Astrocyte of the spinal cord (primary cell): ENCODE measurements around the gene CADPS.
A peak's percentile ranks its signal among the peaks of the same experiment; 100 is the strongest.

Source experiments
- DNase-seq: peaks from one replicate; pipeline ENCODE4 v3.0.0; 2011; ENCODE audit warnings: low read depth, low spot score
- H3K4me3 ChIP-seq: 2 replicates; pipeline ENCODE4 v1.5.1; 2011; ENCODE audit warnings: low read depth, mild to moderate bottlenecking, low read length, moderate library complexity
- in situ Hi-C: cut with HindIII; loops from 2 replicates; pipeline ENCODE4 v1.10.0; 2017; ENCODE audit warnings: low sequenced_read_pairs
- TF ChIP-seq, protein P1 (sequence below): IDR thresholded peaks from 2 replicates; pipeline ENCODE4 v1.5.1; 2012; ENCODE audit warnings: low read depth, mild to moderate bottlenecking, low read length, inconsistent platforms

The CADPS gene

DNA sequence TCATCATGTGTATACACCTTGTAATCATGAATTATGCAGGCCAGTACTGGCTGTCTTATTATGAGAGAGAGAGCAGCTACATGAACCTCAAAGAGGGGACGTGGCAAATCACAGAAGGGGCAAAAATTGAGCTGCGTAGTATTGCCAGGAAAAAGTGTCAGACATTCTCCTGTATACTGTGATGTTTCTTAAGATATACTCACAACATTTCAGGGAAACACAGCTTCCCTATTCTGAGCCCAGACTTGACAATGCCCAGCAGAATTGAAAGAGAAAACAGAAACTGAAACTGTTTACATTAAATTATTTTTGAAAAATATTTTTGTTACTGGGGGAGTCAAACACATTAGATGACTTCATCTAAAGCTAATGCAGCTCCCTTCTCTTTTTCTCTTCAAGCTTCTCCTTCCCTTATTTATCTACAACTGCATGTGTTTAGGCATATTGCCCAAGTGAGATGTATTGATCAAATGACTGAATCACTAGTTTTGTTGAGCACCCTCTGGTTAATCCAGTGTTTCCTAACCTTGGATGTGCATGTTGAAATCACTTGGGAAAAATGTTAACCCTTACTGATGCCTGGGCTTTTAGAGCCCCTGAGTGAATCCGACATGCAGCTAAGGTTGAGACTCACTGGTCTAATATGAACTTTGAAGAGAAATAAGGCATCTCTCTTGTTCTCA is 39.5 kb downstream of the CADPS start:
- TF ChIP-seq, protein P1, sequence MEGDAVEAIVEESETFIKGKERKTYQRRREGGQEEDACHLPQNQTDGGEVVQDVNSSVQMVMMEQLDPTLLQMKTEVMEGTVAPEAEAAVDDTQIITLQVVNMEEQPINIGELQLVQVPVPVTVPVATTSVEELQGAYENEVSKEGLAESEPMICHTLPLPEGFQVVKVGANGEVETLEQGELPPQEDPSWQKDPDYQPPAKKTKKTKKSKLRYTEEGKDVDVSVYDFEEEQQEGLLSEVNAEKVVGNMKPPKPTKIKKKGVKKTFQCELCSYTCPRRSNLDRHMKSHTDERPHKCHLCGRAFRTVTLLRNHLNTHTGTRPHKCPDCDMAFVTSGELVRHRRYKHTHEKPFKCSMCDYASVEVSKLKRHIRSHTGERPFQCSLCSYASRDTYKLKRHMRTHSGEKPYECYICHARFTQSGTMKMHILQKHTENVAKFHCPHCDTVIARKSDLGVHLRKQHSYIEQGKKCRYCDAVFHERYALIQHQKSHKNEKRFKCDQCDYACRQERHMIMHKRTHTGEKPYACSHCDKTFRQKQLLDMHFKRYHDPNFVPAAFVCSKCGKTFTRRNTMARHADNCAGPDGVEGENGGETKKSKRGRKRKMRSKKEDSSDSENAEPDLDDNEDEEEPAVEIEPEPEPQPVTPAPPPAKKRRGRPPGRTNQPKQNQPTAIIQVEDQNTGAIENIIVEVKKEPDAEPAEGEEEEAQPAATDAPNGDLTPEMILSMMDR, result no peak
- H3K4me3 ChIP-seq, result no peak overlapping the region
- DNase-seq, result no peak
- in situ Hi-C loops, result no loop called here

GRCh38 chr3:62833538-62833937 is 41.7 kb downstream of the CADPS start:
- DNase-seq, result peak; percentile 5
- H3K4me3 ChIP-seq, result no peak overlapping the region
- in situ Hi-C loops, result no loop called here
- TF ChIP-seq, protein P1, result peak; percentile 46

DNA sequence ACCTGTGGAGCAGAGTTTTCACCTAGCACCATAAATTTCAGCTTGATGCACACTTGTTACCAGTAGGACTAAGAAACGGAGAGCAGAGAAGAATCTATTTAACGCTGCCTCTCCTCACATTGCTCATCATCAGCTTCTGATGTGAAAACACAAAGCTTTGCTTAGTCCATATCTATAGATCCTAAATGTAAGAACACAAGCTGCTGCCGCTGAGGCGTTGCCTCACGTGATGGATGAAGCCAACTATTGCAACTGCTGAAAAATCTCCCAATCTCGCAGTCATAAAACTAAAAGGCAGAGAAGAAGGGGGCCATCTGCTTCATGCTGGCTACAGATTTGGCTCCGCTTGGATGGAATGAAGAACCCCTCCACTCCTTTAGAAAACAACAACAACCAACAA is 42.7 kb downstream of the CADPS start:
- no peak for DNase-seq
- TF ChIP-seq, protein P1, result no peak
- no peak overlapping the region for H3K4me3 ChIP-seq
- in situ Hi-C loops, result no loop called here

DNA sequence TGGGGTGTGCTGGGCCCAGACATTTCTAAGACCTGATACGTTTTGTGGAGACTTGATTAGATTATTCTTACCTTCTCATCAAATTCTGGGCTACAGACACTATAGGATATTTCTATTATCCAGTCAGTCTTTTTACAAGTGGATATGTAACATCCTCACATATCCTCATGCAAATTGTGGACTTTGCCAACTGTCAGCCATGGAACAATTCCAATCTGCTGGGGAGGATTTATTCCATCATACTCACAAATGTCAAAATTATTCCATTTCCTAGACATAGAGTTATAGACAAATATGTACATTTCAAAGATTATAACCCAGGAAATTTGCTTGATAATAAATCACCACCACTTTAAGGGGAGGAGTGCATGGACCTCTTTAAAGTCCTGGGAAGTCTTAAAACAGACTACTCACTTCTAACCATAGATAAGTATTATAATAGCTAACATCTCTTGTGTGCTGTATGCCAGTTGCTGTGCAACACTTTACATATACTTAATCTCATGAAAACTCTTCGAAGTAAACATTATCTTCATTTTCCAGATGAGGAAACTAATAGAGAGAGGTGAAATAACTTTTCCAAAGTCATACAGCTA is 44.4 kb downstream of the CADPS start:
- TF ChIP-seq, protein P1, result no peak
- H3K4me3 ChIP-seq, result no peak overlapping the region
- no peak for DNase-seq
- in situ Hi-C loops, result no loop called here

DNA sequence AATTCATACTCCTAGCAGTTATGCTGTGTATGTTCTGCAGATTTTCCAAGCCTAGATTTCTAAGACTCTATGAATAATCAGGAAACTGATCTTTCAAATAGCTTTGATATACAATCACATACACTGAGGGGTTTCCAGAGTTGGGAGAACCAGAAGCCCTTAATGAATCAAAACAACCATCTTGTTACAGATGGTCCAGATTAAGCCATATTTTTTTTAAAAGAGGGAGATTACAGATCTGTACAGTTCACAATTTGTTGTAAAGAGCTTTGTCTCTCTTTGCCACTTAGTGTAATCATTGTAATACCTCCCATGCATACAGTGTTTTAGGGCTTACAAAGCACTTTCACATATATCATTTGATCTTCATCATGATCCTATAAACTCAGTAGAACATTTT is 47.7 kb downstream of the CADPS start:
- in situ Hi-C loops, result no loop called here
- TF ChIP-seq, protein P1, result no peak
- no peak overlapping the region for H3K4me3 ChIP-seq
- DNase-seq, result no peak

DNA sequence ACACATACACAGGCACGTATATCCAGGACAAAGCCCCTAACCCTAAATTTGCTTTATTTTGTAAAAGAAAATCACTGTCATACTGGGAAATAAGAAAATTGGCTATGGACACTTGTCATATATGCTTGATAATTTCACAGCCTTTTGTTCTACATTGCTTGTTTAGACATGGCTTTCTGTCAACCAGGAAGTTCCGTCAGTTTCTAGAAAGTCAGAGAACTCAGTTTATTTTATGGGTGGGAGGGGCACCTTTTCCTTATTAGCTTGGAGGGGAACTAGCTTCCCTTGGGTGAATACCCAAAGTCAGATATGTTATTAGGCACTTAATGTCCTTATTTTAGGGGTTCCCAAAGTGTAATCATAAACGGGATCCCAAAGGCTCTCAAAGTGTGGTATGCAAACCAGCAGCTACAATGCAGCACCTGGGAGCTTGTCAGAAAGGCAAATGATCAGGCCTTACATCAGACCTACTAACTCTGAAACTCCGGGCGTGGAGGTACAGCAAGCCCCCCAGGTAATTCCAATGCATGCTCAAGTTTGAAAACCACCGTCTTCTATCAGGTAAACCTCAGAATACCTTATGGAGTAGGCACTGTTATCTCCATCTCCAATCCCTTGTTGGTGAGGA is 50.1 kb downstream of the CADPS start:
- TF ChIP-seq, protein P1, result no peak
- no peak overlapping the region for H3K4me3 ChIP-seq
- in situ Hi-C loops, result no loop called here
- DNase-seq, result no peak
